SK-N-SH (cell line): Measurements from ENCODE around the gene HIPK2. TPM values are rescaled to one million over a fixed set of nuclear protein-coding genes. Genes with fewer than 3 reads are reported as not detected.

ENCODE experiments used
- CTCF ChIA-PET: fragments of 300-600, 350-600 bp; formaldehyde crosslinking; extraction: SDS; loops from one replicate; lab custom pipeline; 2021; lab: Yijun Ruan, JAX
- POLR2A ChIA-PET: fragments of 350-600 bp; sonication (Branson Sonifier 250); formaldehyde crosslinking; extraction: SDS; loops from one replicate; lab custom pipeline; 2020; ENCODE audit warnings: antibody characterized with exemption, inconsistent platforms; lab: Yijun Ruan, JAX
- DNase-seq: peaks from one replicate; pipeline ENCODE4 v3.0.0; 2012
- H2AFZ ChIP-seq: fragments of 200-600 bp; sonication (generic); 2 replicates; pipeline ENCODE4 v1.8.1; 2016; ENCODE audit warnings: antibody characterized with exemption, mild to moderate bottlenecking, low read depth
- H3F3A ChIP-seq: fragments of 200-600 bp; sonication (generic); replicated peaks from 2 replicates; pipeline ENCODE3; 2016; ENCODE audit warnings: antibody characterized with exemption, mild to moderate bottlenecking; ENCODE audit not compliant: insufficient read depth
- H3K27ac ChIP-seq, 2 experiments: fragments of 200-500 bp in 1 of 2; fragments of 200-600 bp in 1 of 2; sonication (Bioruptor generic) in 1 of 2; sonication (generic), shearing (Covaris generic) in 1 of 2; 2 replicates each; pipeline versions ENCODE4 v1.5.1 to v1.6.1; 2014 to 2016; ENCODE audit warnings: low read depth in 2 of 2, inconsistent platforms in 1 of 2, low read length in 1 of 2, mild to moderate bottlenecking in 1 of 2, mixed read lengths in 1 of 2
- H3K27me3 ChIP-seq: fragments of 200-600 bp; sonication (generic), shearing (Covaris generic); 2 replicates; pipeline ENCODE4 v1.6.1; 2016; ENCODE audit warnings: mixed run types; ENCODE audit not compliant: insufficient read depth
- H3K36me3 ChIP-seq, 2 experiments: fragments of 200-500 bp in 1 of 2; fragments of 200-600 bp in 1 of 2; sonication (Bioruptor generic) in 1 of 2; sonication (generic) in 1 of 2; replicated peaks in 1 of 2; 2 replicates each; pipeline versions ENCODE3 to v1.5.1; 2014 to 2016; ENCODE audit warnings: low read length in 1 of 2, mild to moderate bottlenecking in 1 of 2; ENCODE audit not compliant: insufficient read depth in 2 of 2, control insufficient read depth in 1 of 2
- H3K4me1 ChIP-seq, 2 experiments: fragments of 200-500 bp in 1 of 2; fragments of 200-600 bp in 1 of 2; sonication (Bioruptor generic) in 1 of 2; sonication (generic), shearing (Covaris generic) in 1 of 2; 2 replicates each; pipeline versions ENCODE4 v1.5.1 to v1.6.1; 2014 to 2016; ENCODE audit warnings: low read depth in 1 of 2, low read length in 1 of 2, mixed run types in 1 of 2; ENCODE audit not compliant: insufficient read depth in 2 of 2, control insufficient read depth in 1 of 2
- H3K4me2 ChIP-seq: fragments of 200-600 bp; sonication (generic), shearing (Covaris generic); 2 replicates; pipeline ENCODE4 v1.6.1; 2017; ENCODE audit warnings: mixed run types
- H3K4me3 ChIP-seq, 2 experiments: fragments of 200-500 bp in 1 of 2; fragments of 200-600 bp in 1 of 2; sonication (Bioruptor generic) in 1 of 2; sonication (generic), shearing (Covaris generic) in 1 of 2; 2 replicates each; pipeline versions ENCODE4 v1.5.1 to v1.8.1; 2014 to 2016; ENCODE audit warnings: low read depth in 2 of 2, inconsistent platforms in 1 of 2, low read length in 1 of 2, mild to moderate bottlenecking in 1 of 2, mixed read lengths in 1 of 2, moderate library complexity in 1 of 2
- H3K79me2 ChIP-seq: fragments of 200-600 bp; sonication (generic); 2 replicates; pipeline ENCODE4 v1.8.1; 2017; ENCODE audit warnings: mild to moderate bottlenecking; ENCODE audit not compliant: insufficient read depth
- H3K9ac ChIP-seq: fragments of 200-600 bp; sonication (generic); 2 replicates; pipeline ENCODE4 v1.6.1; 2017; ENCODE audit warnings: mixed run types
- H3K9me2 ChIP-seq: fragments of 200-600 bp; sonication (generic); 2 replicates; pipeline ENCODE4 v1.6.1; 2017; ENCODE audit warnings: mixed run types
- H3K9me3 ChIP-seq: fragments of 200-600 bp; sonication (generic); 2 replicates; pipeline ENCODE4 v1.6.1; 2017; ENCODE audit warnings: mixed run types, mild to moderate bottlenecking, moderate library complexity
- H4K20me1 ChIP-seq: fragments of 200-600 bp; sonication (generic); 2 replicates; pipeline ENCODE4 v1.6.1; 2017; ENCODE audit warnings: mild to moderate bottlenecking, mixed run types; ENCODE audit not compliant: insufficient read depth
- CHD2 ChIP-seq: fragments of 150-350 bp; IDR thresholded peaks from 2 replicates; pipeline ENCODE4 v1.6.1; 2018; ENCODE audit warnings: low read length; ENCODE audit not compliant: partially characterized antibody
- CTCF ChIP-seq: fragments of 200-600 bp; sonication (generic); IDR thresholded peaks from 2 replicates; pipeline ENCODE4 v1.6.1; 2017; ENCODE audit warnings: antibody characterized with exemption, mild to moderate bottlenecking, moderate library complexity
- ELF1 ChIP-seq: IDR thresholded peaks from 2 replicates; pipeline ENCODE4 v1.4.0; 2012
- EP300 ChIP-seq, 2 experiments: IDR thresholded peaks; 2 replicates each; pipeline versions ENCODE4 v1.4.0 to v1.6.1; 2012; ENCODE audit warnings: borderline replicate concordance in 1 of 2, low read depth in 1 of 2, low read length in 1 of 2
- FOSL2 ChIP-seq: IDR thresholded peaks from 2 replicates; pipeline ENCODE4 v1.4.0; 2012; ENCODE audit warnings: low read depth, mild to moderate bottlenecking, moderate library complexity, borderline replicate concordance
- FOXJ3 ChIP-seq: sonication (generic); formaldehyde crosslinking; IDR thresholded peaks from 2 replicates; pipeline ENCODE4 v1.5.1; 2020; ENCODE audit warnings: mild to moderate bottlenecking, missing genetic modification reagents
- FOXM1 ChIP-seq: IDR thresholded peaks from 2 replicates; pipeline ENCODE4 v1.4.0; 2012; ENCODE audit warnings: low read depth, mild to moderate bottlenecking
- IRF3 ChIP-seq: fragments of 150-350 bp; IDR thresholded peaks from 2 replicates; pipeline ENCODE4 v1.6.1; 2016; ENCODE audit warnings: mild to moderate bottlenecking, low read depth, low read length
- JUND ChIP-seq: IDR thresholded peaks from 2 replicates; pipeline ENCODE4 v1.4.0; 2012
- MXI1 ChIP-seq: IDR thresholded peaks from 2 replicates; pipeline ENCODE4 v1.6.1; 2012; ENCODE audit warnings: mild to moderate bottlenecking, low read depth, low read length, improper control_type of control experiment
- NFIC ChIP-seq: IDR thresholded peaks from 2 replicates; pipeline ENCODE4 v1.4.0; 2012; ENCODE audit warnings: borderline replicate concordance
- NRF1 ChIP-seq: IDR thresholded peaks from 2 replicates; pipeline ENCODE4 v1.6.1; 2012; ENCODE audit warnings: low read depth, mild to moderate bottlenecking, low read length
- PBX3 ChIP-seq: IDR thresholded peaks from 2 replicates; pipeline ENCODE4; 2012
- POLR2AphosphoS5 ChIP-seq: IDR thresholded peaks from 2 replicates; pipeline ENCODE4 v1.6.1; 2012; ENCODE audit warnings: low read depth, low read length
- REST ChIP-seq: IDR thresholded peaks from 2 replicates; pipeline ENCODE4 v1.6.1; 2012; ENCODE audit warnings: mild to moderate bottlenecking, low read depth, low read length, moderate library complexity
- RFX5 ChIP-seq: IDR thresholded peaks from 2 replicates; pipeline ENCODE4 v1.6.1; 2012; ENCODE audit warnings: mild to moderate bottlenecking, improper control_type of control experiment, low read length
- TEAD4 ChIP-seq: IDR thresholded peaks from 2 replicates; pipeline ENCODE4 v1.4.0; 2012; ENCODE audit warnings: mild to moderate bottlenecking, borderline replicate concordance; ENCODE audit not compliant: insufficient read depth
- USF1 ChIP-seq: IDR thresholded peaks from 2 replicates; pipeline ENCODE4 v1.4.0; 2012; ENCODE audit warnings: low read depth, borderline replicate concordance
- USF2 ChIP-seq: fragments of 150-350 bp; IDR thresholded peaks from 2 replicates; pipeline ENCODE4 v1.6.1; 2017; ENCODE audit warnings: antibody characterized with exemption, low read length, low read depth, borderline replicate concordance
- WGBS: methylation state at CpG from one replicate; pipeline ENCODE4 v1.1.6; 2017; ENCODE audit warnings: low lambda C conversion rate; 5-methylcytosine and 5-hydroxymethylcytosine counted together
- polyA plus RNA-seq, 3 experiments: library from polyadenylated mRNA; depleted of rRNA; stranded (reverse); fragments of >200 nt; gene quantifications; 2 replicates each; pipeline ENCODE4 v1.2.3, GENCODE V29; 2012

The HIPK2 gene
- polyA plus RNA-seq, 1 of the 3 experiments (the other 2 are of a cell fraction): 14.2 TPM

- Histone ChIP-seq H3K4me2 (no peak overlapping the region), H3K9me2 (no peaks in the 10 kb centered on the region), H3K27ac (no peak overlapping the region), H3K27me3 (no peaks in the 10 kb centered on the region), H3F3A (peaks cover 5% of the 10 kb centered on the region), H4K20me1 (no peaks in the 10 kb centered on the region), H3K4me1 (no peaks in the 10 kb centered on the region), H3K9me3 (no peaks in the 10 kb centered on the region), H3K4me3 (no peak overlapping the region), H3K36me3 (peaks cover 11 to 35% of the 10 kb centered on the region in 2 experiments), H3K79me2 (no peaks in the 10 kb centered on the region), H2AFZ (no peak overlapping the region), H3K9ac (no peak overlapping the region)
- ChIA-PET POLR2A (no interaction called here), CTCF (interaction anchor here (1.9 kb wide), 1 partner anchor 21 kb away, joined by 5 read pairs; no protein-coding TSS in a partner anchor)
- TF ChIP-seq JUND: no peak
- no peak for TF ChIP-seq USF2
- TF ChIP-seq RFX5: no peak
- TF ChIP-seq FOXM1: no peak
- TF ChIP-seq FOSL2: no peak
- TF ChIP-seq CTCF: no peak
- TF ChIP-seq TEAD4: no peak
- no peak for TF ChIP-seq IRF3
- no peak for TF ChIP-seq MXI1
- no peak for TF ChIP-seq NFIC
- TF ChIP-seq EP300 (IDR thresholded peaks at IDR 0.05; ENCODE audit: borderline replicate concordance in 1 of 2, low read depth in 1 of 2, low read length in 1 of 2): no peak
- no peak for TF ChIP-seq USF1
- TF ChIP-seq NRF1: no peak
- no peak for TF ChIP-seq CHD2
- no peak for TF ChIP-seq ELF1
- TF ChIP-seq REST: no peak
- no peak for TF ChIP-seq PBX3
- no peak for TF ChIP-seq POLR2AphosphoS5
- no peak for TF ChIP-seq FOXJ3 (CRISPR knock-in tag)
- no peak for DNase-seq
- 93% methylated on average over 5 of the region's 5 CpGs for WGBS
These were observed 213.9 kb downstream of the HIPK2 start for GRCh38 chr7:139563856-139564255.
